HuH-7.5 (cell line): ENCODE results near the gene RAB43.
"Not testable (repeated sequence)": the region's sequence is repeated elsewhere in the genome, so short reads cannot be mapped to it uniquely, and the experiment has no call there.

Source experiments
- DNase-seq: peaks from one replicate; pipeline ENCODE4 v3.0.0; 2011; ENCODE audit warnings: low spot score

The RAB43 gene

GRCh38 chr3:129095285-129095684, 26.3 kb downstream of the RAB43 start:
- no peak for DNase-seq

GRCh38 chr3:129088312-129088711, 33.3 kb downstream of the RAB43 start:
- not testable (repeated sequence) for DNase-seq

GRCh38 chr3:129087904-129088303, 33.7 kb downstream of the RAB43 start:
- DNase-seq: not testable (repeated sequence)

GRCh38 chr3:129087138-129087702, 34.4 kb downstream of the RAB43 start:
- DNase-seq: no peak

GRCh38 chr3:129085818-129086217, 35.8 kb downstream of the RAB43 start:
- DNase-seq: no peak

- no peak for DNase-seq
Measured at GRCh38 chr3:129085165-129085715, 36.4 kb downstream of the RAB43 start.

GRCh38 chr3:129084501-129084900, 37.1 kb downstream of the RAB43 start:
- no peak for DNase-seq

- DNase-seq: no peak
Measured at GRCh38 chr3:129082026-129082425, 39.6 kb downstream of the RAB43 start.

GRCh38 chr3:129081503-129081902, 40.1 kb downstream of the RAB43 start:
- no peak for DNase-seq

GRCh38 chr3:129078510-129078909, 43.1 kb downstream of the RAB43 start:
- DNase-seq: no peak

GRCh38 chr3:129077222-129077621, 44.4 kb downstream of the RAB43 start:
- no peak for DNase-seq

GRCh38 chr3:129070086-129070885, 51.3 kb downstream of the RAB43 start:
- no peak for DNase-seq

GRCh38 chr3:129069313-129070085, 52.1 kb downstream of the RAB43 start:
- DNase-seq: not testable (repeated sequence)

- DNase-seq: no peak
Measured at GRCh38 chr3:129068291-129068886, 53.2 kb downstream of the RAB43 start.

GRCh38 chr3:129067719-129068118, 53.9 kb downstream of the RAB43 start:
- not testable (repeated sequence) for DNase-seq

GRCh38 chr3:129065720-129066073, 55.9 kb downstream of the RAB43 start:
- DNase-seq: no peak

- no peak for DNase-seq
Measured at GRCh38 chr3:129065016-129065719, 56.4 kb downstream of the RAB43 start.

- DNase-seq: no peak
Measured at GRCh38 chr3:129063841-129064482, 57.6 kb downstream of the RAB43 start.

- DNase-seq: no peak
Measured at GRCh38 chr3:129063091-129063640, 58.4 kb downstream of the RAB43 start.

GRCh38 chr3:129061888-129062834, 59.4 kb downstream of the RAB43 start:
- no peak for DNase-seq
